NT2/D1 (cell line): ENCODE measurements around the gene AGPS.

Source experiments
- YY1 ChIP-seq: IDR thresholded peaks from 2 replicates; pipeline ENCODE4 v1.6.1; 2011; ENCODE audit not compliant: insufficient read length, insufficient read depth
- ZNF274 ChIP-seq: IDR thresholded peaks from 2 replicates; pipeline ENCODE4 v1.6.1; 2011; ENCODE audit warnings: mild to moderate bottlenecking, low read depth, low read length

DNA sequence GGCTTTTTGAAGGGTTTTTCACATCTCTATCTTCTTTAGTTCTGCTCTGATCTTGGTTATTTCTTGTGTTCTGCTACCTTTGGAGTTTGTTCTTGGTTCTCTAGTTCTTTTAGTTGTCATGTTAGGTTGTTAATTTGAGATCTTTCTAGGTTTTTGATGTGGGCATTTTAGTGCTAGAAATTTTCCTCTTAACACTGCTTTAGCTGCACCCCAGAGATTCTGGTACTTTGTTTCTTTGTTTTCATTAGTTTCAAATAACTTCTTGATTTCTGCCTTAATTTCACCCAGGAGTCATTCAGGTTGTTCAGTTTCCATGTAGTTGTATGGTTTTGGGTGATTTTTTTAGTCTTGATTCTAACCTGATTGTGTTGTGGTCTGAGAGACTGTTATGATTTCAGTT lies 34.7 kb downstream of the AGPS start:
- TF ChIP-seq ZNF274 = no peak
- no peak for TF ChIP-seq YY1
